ENCODE results near the gene ESRRA.

Gene ESRRA

DNA sequence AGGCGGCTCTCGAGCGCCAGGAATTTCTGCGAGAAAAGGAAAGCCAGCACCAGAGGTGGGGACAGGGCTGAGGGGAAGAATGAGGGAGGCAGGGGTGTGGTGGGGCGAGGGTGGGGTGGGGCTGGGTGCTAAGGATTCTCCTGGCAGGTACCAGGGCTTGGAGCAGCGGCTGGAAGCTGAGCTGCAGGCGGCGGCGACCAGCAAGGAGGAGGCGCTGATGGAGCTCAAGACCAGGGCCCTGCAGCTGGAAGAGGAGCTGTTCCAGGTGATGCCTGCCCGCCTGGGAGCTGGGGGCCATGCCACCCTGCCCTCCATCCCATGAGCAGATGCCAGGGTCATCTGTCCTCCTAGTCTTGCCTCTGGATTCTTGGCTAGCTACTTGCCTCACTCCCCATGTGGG lies 44.1 kb downstream of the ESRRA start:
- no peak for DNase-seq (ENCODE audit: low read depth, low spot score)

DNA sequence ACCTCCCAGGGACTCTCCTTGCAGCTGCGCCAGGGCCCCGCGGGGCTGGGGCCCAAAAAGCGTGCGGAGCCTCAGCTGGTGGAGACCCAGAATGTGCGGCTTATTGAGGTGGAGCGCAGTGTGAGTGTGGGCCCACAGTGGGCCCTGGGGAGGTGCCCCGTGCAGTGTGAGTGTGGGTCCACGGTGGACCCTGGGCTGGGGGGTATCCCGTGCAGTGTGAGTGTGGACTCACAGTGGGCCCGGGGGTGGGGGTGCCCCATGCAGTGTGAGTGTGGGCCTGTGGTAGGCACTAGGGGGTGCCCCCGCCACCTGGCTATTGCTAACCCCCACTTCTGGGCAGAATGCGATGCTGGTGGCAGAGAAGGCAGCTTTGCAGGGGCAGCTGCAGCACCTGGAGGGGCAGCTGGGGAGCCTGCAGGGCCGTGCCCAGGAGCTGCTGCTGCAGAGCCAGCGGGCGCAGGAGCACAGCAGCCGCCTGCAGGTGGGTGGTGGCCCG lies 45.9 kb downstream of the ESRRA start:
- DNase-seq (ENCODE audit: low read depth, low spot score): no peak

DNA sequence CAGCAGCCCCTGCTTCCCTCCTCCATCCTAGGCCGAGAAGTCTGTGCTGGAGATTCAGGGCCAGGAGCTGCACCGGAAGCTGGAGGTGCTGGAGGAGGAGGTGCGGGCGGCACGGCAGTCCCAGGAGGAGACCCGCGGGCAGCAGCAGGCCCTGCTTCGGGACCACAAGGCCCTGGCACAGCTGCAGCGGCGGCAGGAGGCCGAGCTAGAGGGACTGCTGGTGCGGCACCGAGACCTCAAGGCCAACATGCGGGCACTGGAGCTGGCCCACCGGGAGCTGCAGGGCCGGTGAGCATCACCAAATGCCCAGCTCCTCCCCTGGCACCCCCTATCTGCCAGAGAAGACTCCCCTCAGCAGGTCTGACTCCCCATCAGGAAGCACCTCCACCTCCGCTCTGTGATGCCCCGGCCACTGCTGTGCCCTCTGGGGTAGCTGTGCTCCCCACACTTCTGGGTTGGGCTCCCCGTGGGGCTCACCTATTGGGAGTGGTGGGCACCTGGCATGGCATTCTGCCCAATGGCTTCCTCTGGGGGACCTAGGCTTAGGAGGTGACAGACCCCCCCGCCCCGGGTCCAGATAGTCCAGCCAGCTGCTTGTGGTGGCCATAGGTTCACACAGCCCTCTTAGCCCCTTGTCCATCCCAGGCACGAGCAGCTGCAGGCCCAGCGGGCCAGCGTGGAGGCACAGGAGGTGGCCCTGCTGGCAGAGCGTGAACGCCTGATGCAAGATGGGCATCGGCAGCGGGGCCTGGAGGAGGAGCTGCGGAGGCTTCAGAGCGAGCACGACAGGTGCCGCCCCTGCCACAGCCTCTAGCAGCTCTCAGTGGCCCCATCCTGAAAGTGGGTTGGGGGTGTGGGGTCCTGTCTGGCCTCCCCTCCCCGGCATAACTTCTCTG lies 47.0 kb downstream of the ESRRA start:
- DNase-seq (ENCODE audit: low read depth, low spot score): no peak

DNA sequence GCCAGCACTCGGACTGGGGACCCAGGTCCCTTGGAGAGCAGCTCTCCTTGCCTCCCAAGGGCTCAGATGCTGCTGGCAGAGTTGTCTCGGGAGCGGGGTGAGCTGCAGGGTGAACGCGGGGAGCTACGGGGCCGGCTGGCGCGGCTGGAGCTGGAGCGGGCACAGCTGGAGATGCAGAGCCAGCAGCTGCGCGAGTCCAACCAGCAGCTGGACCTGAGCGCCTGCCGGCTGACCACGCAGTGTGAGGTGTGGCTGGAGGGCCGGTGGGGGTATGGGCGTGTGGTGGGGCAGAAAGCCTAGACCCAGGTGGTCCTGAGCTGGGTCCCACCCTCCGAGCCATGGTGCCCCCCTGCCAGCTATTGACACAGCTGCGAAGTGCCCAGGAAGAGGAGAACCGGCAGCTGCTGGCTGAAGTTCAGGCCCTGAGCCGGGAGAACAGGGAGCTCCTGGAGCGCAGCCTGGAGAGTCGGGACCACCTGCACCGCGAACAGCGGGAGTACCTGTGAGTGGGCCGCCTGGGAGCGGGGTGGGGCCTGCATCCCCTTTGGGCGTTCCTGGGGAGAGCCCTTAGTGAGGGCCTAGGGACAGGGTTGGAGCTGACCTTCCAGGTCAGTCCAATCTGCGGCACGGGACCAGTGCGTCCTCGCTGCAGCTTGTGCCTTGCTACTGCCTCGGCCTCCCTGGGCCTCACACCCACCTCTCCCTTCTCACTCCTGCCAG lies 47.8 kb downstream of the ESRRA start:
- no peak for DNase-seq (ENCODE audit: low read depth, low spot score)

DNA sequence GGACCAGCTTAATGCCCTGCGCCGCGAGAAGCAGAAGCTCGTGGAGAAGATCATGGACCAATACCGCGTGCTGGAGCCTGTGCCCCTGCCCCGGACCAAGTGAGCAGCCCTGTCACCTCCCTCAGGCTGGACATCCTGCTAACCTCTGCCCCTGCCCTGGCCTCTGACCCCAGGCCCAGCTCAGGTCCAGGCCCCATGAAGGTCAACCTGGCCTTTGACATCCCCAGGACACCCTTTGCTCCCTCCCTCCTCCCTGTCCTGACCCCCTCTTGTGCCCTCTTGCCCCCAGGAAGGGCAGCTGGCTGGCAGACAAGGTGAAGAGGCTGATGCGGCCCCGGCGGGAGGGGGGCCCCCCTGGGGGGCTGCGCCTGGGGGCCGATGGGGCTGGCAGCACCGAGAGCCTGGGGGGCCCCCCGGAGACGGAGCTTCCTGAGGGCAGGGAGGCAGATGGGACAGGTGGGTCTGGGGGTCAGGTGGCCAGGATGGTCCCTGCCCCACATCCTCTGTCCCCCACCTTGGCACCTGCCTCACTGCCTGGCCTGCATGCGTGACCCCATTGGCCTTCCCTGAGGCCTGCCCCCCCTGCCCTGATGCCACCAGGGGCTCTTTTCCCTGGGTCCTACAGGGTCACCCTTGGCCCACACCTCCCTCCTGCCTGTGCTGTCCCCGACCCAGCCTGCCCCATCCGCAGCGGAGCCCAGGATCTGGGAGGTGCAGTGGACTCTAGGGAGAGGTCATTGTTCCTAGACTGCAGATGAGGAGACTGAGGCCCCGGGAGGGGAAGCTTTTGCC lies 48.6 kb downstream of the ESRRA start:
- no peak for DNase-seq (ENCODE audit: low read depth, low spot score)

DNA sequence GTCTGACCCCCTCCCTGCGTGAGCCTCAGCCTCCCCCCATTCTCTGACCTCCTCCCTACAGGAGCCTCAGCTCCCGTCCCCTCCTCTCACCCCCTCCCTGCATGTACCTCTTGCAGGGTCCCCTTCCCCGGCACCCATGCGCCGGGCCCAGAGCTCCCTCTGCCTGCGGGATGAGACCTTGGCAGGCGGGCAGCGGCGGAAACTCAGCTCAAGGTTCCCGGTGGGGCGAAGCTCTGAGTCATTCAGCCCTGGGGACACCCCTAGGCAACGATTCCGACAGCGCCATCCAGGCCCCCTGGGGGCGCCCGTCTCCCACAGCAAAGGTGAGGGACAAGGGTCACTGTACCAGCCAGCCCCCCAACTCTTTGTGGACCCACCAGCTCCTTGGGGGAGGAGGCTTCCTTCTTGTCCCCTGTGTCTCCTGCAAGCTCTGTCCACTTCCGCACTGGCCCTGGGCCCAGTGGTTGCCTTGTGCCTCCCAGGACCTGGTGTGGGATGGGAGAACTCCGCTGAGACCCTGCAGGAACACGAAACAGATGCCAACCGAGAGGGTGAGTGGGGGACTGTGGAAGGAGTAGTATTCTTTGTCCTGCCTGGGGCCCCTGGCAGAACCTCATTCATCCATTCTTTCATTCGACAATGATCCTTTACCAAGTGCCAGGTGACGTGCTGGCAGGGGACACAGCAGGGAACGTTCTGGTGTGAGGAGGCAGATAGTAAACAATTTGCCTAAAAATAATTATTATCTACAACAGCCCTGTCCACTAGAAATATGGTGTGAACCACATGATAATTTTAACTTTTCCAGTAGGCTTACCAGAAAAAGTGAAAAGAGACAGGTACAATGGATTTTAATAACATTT lies 50.0 kb downstream of the ESRRA start:
- peak; percentile 93 for DNase-seq (ENCODE audit: low read depth, low spot score)

DNA sequence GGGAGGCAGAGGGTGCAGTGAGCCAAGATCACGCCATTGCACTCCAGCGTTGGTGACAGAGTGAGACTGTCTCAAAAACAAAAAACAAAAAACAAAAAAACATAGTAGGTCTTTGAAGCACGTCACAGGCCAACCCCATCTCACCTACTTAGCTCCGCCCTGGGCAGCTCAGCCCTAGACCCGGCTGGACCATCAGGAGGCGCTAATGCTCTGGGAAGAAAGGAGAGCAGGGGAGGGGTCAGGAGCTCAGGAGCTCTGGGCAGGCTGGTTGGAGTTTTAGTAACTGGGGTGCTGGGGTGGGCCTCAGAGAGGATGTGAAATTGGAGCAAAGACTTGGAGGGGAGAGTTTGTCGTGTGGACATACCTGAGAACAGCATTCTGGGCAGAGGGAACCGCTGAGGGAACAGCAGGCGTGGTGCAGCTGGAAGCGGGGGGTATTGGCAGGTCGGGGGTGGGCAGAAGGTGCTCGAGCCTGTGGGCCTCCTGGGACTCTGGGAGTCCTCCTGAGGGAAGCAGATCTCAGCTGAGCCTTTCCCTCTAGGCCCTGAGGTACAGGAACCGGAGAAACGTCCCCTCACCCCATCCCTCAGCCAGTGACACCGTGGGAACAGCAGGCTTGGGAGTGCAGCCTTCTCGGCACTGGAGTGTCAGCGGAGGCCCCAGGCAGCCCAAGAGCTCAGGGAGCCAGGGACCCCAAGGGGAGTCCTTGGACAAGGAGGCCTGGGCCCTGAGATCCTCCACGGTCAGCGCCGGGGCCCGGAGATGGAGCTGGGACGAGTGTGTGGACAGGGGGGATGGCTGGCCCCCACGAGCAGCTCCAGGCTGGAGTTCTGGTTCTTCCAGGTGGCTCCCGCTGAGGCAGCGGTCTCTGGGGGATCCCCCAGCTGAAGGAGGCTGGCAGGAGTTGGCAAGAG lies 51.4 kb downstream of the ESRRA start:
- peak; percentile 56 for DNase-seq (ENCODE audit: low read depth, low spot score)

- DNase-seq (ENCODE audit: low read depth, low spot score): no peak
Observed at GRCh38 chr11:64357446-64357845, 52.1 kb downstream of the ESRRA start.

DNA sequence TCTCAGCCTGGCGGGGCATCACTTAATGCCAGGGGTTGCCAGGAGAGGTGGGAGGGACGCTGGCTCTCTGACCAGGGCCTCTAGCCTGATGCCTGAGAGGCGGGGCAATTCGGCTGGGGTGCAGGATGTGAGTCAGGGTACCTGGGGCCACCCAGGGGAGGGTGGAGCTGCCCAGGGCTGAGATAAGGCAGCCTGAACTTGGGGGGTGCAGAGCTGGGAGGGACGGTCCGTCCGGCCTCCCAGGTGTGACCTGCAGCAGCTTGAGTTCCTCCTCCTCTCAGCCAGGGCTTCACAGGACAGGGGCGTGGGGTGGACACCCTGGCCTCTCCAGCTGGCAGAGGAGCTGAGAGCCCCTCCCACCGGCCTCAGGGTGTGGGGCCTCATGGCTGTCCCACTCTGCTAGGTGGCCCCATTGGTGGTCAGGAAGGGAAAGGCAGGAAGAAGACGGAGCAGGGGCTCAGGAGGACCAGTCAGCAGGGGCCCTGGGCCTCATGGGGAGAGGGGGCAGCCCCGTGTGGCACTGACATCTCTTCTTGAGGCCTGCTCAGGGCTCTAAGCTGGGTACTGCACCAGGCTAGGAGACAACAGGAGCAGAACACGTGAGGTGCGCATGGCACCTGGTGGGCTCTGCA lies 52.7 kb downstream of the ESRRA start:
- DNase-seq (ENCODE audit: low read depth, low spot score): no peak

GRCh38 chr11:64358536-64358906 lies 53.2 kb downstream of the ESRRA start:
- peak; percentile 22 for DNase-seq (ENCODE audit: low read depth, low spot score)

DNA sequence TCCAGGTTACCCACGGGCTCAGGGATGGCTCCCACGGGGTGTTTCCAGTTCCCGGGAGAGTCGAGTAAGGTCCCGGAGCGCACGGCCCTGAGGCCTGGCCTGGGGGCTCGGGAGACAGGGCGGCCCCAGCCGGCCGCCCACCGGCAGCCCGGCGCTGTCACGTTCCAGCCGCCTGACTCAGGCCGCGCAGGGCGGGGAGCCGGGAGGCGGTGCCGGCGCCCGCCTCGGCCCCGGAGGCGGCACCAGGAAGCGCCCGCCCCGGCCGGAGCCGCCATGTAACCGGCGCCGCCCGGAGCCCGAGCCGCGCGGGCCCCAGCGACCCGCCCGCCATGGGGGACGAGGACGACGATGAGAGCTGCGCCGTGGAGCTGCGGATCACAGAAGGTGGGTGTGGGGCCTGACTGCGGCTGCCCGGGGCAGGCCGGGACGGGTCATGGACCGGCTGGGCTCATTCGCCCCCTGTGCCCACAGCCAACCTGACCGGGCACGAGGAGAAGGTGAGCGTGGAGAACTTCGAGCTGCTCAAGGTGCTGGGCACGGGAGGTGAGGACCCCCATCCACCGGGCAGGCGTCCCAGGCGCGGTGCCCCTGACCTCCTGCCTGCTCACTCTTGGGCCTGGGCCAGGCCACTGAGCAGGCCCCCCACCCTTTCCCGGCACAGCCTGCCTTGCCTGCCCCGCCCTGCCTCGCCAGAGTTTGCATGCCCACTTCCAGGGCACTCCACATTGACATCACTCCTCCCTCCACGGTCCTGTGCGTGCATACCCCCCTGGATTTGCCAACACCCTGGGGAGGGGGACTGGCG lies 53.8 kb downstream of the ESRRA start, which contains the start of gene RPS6KA4:
RPS6KA4 (plus strand) TSS at position 256 of the 805 bp plus-strand sequence; CDS start at position 330, 74 bp downstream.
- DNase-seq (ENCODE audit: low read depth, low spot score): peak; percentile 90

GRCh38 chr11:64359712-64360445 lies 54.6 kb downstream of the ESRRA start:
- DNase-seq (ENCODE audit: low read depth, low spot score): peak; percentile 34

- DNase-seq (ENCODE audit: low read depth, low spot score): no peak
Observed at GRCh38 chr11:64360448-64360921, 55.2 kb downstream of the ESRRA start.

- DNase-seq (ENCODE audit: low read depth, low spot score): no peak
Observed at GRCh38 chr11:64361659-64362058, 56.3 kb downstream of the ESRRA start.

GRCh38 chr11:64362339-64362738 lies 57.0 kb downstream of the ESRRA start:
- DNase-seq (ENCODE audit: low read depth, low spot score): no peak

DNA sequence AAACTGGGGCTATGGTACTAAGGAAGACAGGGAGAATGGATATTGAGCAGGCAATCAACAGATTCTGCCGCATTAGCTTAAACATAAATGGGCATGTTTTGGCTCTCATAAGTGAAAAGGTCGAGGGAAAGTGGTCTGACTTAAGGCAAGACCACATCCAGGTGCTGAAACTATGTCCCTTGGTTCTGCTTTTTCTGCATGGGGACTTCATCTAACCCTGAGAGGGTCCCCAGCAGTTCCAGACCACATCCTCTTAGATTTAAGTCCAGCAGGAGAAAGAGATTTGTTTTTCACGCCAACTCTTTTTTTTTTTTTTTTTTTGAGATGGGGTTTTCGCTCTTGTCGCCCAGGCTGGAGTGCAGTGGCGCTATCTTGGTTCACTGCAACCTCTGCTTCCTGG lies 59.1 kb downstream of the ESRRA start:
- no peak for DNase-seq (ENCODE audit: low read depth, low spot score)

DNA sequence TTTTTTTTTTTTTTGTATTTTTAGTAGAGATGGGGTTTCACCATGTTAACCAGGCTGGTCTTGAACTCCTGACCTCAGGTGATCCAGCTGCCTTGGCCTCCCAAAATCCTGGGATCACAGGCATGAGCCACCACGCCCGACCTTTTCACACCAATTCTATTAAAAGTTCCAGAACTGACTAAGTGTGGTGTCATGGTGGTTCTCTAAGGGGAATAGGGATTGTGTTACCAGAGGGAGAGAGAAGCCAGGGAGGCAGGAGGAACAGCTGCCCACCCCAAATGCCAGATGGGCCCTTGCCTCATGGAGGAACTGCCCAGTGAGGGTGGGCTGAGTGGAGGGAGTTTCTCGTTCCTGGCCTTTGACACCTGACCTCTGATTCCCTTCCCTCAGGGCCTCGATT lies 59.6 kb downstream of the ESRRA start:
- no peak for DNase-seq (ENCODE audit: low read depth, low spot score)
